NCI-H187 treated with DMSO at 0.1 percent for 48 hours (cell line): ENCODE results near the gene NCOA1.
"Not testable (repeated sequence)": the region's sequence is repeated elsewhere in the genome, so short reads cannot be mapped to it uniquely, and the experiment has no call there.

Source experiments
- DNase-seq: peaks from one replicate; lab custom pipeline; 2025; lab: John Stamatoyannopoulos, UW

Gene NCOA1

DNA sequence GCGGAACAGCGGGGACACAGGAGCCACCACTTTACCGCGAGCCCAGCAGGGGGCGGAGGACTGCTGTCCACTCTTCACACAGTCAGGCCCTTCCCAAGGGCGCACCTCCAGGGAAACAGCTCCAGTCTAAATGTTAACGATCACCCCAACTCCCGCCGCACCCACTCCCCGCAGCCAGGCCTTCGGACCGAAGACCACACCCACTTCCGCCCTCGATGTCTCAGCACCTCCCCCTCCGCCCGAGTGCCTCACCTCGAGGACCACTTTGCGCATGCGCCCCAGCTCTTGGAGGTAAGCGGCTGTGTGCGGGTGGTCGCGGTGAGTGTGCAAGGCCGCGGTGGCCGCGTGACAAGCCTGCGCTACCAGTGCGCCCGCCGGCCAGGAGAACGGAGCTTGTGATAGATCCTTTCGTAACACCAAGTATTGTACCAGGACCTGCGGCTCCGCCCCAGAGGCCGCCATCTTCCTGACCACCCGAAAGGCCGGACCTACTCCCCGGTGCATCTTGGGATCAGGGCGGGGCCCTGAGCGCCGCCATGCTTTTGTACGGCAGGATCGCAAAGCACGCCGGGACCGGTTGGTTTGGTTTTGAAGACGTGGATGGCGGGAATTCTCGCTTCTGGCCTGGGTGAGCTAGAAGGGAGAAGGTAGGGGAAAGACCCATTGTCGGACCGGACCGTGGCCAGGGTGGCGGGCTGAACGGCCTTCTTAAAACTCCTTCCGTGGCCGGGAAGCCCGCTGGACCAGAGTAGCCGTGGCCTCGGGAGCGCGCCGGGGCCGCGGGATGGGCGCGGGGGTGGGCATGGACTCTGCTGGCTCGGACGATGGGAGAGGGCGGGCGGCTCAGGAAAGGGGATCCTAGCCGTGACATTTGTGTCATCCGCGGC lies 302.1 kb downstream of the NCOA1 start, which contains the start of the genes CENPO and PTRHD1:
Gene CENPO (plus strand): TSS at position 552 of the 887 bp plus-strand sequence. CDS start 495 bp downstream, outside the sequence.
Gene PTRHD1 (minus strand): TSS at position 518 of the 887 bp plus-strand sequence. CDS start 14 bp downstream, at position 504.
- DNase-seq = peak; percentile 87

DNA sequence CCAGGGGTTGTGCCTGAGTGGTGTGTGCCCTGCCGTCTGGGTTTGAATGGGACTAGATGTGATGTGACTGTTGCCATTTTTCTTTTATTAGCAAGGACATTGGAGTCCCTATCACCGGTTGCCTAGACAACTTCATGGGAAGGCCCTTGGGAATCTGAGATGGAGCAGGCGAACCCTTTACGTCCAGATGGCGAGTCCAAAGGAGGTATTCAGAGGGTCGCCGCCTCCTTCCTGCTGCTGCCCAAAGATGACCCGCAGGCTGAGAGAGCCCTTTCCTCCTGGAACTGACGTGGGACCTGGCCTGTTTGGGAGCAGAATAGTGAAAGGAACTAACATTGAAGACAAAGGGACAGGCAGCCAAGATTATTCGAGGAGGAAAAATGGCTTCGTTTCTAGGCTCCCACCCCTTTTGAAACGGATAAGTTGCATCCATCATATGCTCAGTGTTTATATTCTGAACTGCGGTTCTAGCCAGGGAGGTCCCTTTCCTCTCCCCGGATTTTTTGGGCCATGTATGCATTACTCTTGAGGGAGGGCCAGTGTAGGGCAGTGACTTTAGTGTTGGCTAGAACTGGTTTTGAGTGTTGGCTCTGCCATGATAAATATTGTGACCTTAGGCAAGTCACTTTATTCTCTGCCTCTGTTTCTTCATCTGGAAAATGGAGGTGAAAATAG lies 302.8 kb downstream of the NCOA1 start:
- DNase-seq = no peak

- DNase-seq = no peak
Measured at GRCh38 chr2:24797644-24798043, 306.6 kb downstream of the NCOA1 start.

GRCh38 chr2:24800487-24800886 lies 309.4 kb downstream of the NCOA1 start:
- not testable (repeated sequence) for DNase-seq

DNA sequence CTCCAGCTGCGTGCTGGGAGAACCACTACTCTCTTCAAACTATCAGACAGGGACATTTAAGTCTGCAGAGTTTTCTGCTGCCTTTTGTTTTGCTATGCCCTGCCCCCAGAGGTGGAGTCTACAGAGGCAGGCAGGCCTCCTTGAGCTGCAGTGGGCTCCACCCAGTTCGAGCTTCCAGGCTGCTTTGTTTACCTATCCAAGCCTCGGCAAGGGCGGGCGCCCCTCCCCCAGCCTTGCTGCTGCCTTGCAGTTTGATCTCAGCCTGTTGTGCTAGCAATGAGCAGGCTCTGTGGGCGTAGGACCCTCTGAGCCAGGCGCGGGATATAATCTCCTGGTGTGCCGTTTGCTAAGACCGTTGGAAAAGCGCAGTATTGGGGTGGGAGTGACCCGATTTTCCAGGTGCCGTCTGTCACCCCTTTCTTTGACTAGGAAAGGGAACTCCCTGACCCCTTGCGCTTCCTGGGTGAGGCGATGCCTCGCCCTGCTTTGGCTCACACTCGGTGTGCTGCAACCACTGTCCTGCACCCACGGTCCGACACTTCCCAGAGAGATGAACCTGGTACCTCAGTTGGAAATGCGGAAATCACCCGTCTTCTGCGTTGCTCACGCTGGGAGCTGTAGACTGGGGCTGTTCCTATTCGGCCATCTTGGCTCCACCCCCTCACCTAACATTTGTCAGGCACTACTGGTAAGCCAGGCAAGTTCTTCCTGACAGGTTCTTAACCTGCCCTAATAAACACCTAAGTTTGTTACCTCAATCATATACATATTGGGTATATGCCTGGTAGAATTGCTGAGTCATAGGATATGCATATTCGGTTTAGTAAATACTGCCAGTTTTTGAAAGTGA lies 315.0 kb downstream of the NCOA1 start:
- DNase-seq = not testable (repeated sequence)

GRCh38 chr2:24806661-24807036 lies 315.6 kb downstream of the NCOA1 start:
- DNase-seq = no peak

- no peak for DNase-seq
Measured at GRCh38 chr2:24809316-24810007, 318.4 kb downstream of the NCOA1 start.

DNA sequence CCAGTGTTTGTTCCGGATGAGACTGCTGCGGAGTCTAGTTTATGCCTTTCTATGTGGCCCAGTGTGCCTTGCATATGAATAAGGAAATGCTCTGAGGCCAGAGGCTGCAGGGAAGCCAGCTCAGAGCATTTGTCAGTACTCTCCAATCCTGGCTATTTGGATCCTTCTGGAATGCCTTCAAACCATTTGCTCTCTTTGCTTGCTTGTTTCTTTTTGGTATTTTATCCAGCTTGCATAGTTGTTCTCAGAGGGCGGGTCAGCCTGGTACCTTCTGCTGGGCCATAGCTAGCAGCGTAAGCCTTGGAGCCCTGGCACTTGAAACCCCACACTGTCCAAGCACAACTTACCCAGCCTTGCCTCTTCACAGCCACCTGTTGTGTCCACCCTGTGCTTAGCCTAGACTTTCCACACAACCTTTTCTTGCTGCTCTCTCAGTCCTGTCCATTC lies 322.7 kb downstream of the NCOA1 start:
- DNase-seq = no peak

GRCh38 chr2:24814516-24814915 lies 323.5 kb downstream of the NCOA1 start:
- DNase-seq = no peak

- DNase-seq = no peak
Measured at GRCh38 chr2:24815171-24815570, 324.1 kb downstream of the NCOA1 start.

GRCh38 chr2:24816404-24816803 lies 325.4 kb downstream of the NCOA1 start:
- DNase-seq = no peak

- no peak for DNase-seq
Measured at GRCh38 chr2:24816884-24817283, 325.8 kb downstream of the NCOA1 start.

- DNase-seq = no peak
Measured at GRCh38 chr2:24818721-24819167, 327.7 kb downstream of the NCOA1 start.

- DNase-seq = no peak
Measured at GRCh38 chr2:24819442-24820174, 328.6 kb downstream of the NCOA1 start.

DNA sequence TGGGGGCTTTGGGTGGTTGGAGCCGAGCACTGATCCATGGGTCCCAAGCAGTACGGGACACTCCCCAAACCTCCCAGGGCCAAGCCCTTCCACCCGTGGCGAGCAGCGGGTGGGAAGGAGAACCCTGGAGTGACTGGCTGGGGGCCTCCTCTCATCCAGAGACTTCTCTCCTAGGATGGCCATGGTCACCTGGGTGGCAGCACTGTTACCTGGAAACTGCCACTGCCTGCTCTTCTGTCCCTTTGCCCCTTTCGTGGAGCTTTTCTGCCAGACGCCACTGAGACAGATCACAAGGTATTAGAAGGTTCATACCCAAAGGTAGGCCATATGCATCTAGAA lies 329.1 kb downstream of the NCOA1 start:
- DNase-seq = no peak
